Measurements from ENCODE around the gene ZC3H4.
A peak's percentile ranks its signal among the peaks of the same experiment; 100 is the strongest.

The ZC3H4 gene

GRCh38 chr19:47112997-47113849 is at the start of gene ZC3H4:
Gene ZC3H4, minus strand, starts transcription at chr19:47113776. Its CDS starts 1,192 bp downstream, at chr19:47112584.
- H3K4me3 ChIP-seq (ENCODE audit: low read depth, low read length): peak within 1 kb of the TSS; percentile 77
- TF ChIP-seq MAX (IDR thresholded peaks at IDR 0.05; ENCODE audit: low read depth, low read length): no peak
- TF ChIP-seq CTCF (IDR thresholded peaks at IDR 0.05; ENCODE audit: low read depth, low read length): no peak
- TF ChIP-seq MYC (IDR thresholded peaks at IDR 0.05; ENCODE audit: low read depth, low read length): no peak
- TF ChIP-seq POLR2A (IDR thresholded peaks at IDR 0.05; ENCODE audit: extremely low read depth, insufficient read length): no peak
- DNase-seq (ENCODE audit: low read depth): peak; percentile 100

GRCh38 chr19:47161876-47162489 is 48.4 kb upstream of the ZC3H4 start:
- DNase-seq (ENCODE audit: low read depth): no peak
- H3K4me3 ChIP-seq (ENCODE audit: low read depth, low read length): no peak overlapping the region
- TF ChIP-seq MYC (IDR thresholded peaks at IDR 0.05; ENCODE audit: low read depth, low read length): no peak

- no peak overlapping the region for H3K4me3 ChIP-seq (ENCODE audit: low read depth, low read length)
- DNase-seq (ENCODE audit: low read depth): no peak
- TF ChIP-seq MAX (IDR thresholded peaks at IDR 0.05; ENCODE audit: low read depth, low read length): no peak
- no peak for TF ChIP-seq POLR2A (IDR thresholded peaks at IDR 0.05; ENCODE audit: extremely low read depth, insufficient read length)
- TF ChIP-seq CTCF (IDR thresholded peaks at IDR 0.05; ENCODE audit: low read depth, low read length): no peak
- TF ChIP-seq MYC (IDR thresholded peaks at IDR 0.05; ENCODE audit: low read depth, low read length): no peak
Observed at GRCh38 chr19:47158879-47159503, 45.4 kb upstream of the ZC3H4 start.

- no peak for TF ChIP-seq MAX (IDR thresholded peaks at IDR 0.05; ENCODE audit: low read depth, low read length)
- TF ChIP-seq POLR2A (IDR thresholded peaks at IDR 0.05; ENCODE audit: extremely low read depth, insufficient read length): no peak
- TF ChIP-seq CTCF (IDR thresholded peaks at IDR 0.05; ENCODE audit: low read depth, low read length): no peak
- no peak for TF ChIP-seq MYC (IDR thresholded peaks at IDR 0.05; ENCODE audit: low read depth, low read length)
- H3K4me3 ChIP-seq (ENCODE audit: low read depth, low read length): no peak overlapping the region
- no peak for DNase-seq (ENCODE audit: low read depth)
Observed at GRCh38 chr19:47158367-47158791, 44.8 kb upstream of the ZC3H4 start.

- TF ChIP-seq POLR2A (IDR thresholded peaks at IDR 0.05; ENCODE audit: extremely low read depth, insufficient read length) (no peak), MYC (IDR thresholded peaks at IDR 0.05; ENCODE audit: low read depth, low read length) (no peak), CTCF (IDR thresholded peaks at IDR 0.05; ENCODE audit: low read depth, low read length) (no peak), MAX (IDR thresholded peaks at IDR 0.05; ENCODE audit: low read depth, low read length) (no peak)
- peak; percentile 91 for DNase-seq (ENCODE audit: low read depth)
- H3K4me3 ChIP-seq (ENCODE audit: low read depth, low read length): no peak overlapping the region
Observed at GRCh38 chr19:47157431-47158321, 44.1 kb upstream of the ZC3H4 start.

All from NB4 (cell line).